SK-N-SH (cell line): ENCODE results near the gene PLXND1. TPM values are rescaled to one million over a fixed set of nuclear protein-coding genes. Genes with fewer than 3 reads are reported as not detected.

ENCODE experiments used
- CTCF ChIA-PET: fragments of 300-600, 350-600 bp; formaldehyde crosslinking; extraction: SDS; loops from one replicate; lab custom pipeline; 2021; lab: Yijun Ruan, JAX
- POLR2A ChIA-PET: fragments of 350-600 bp; sonication (Branson Sonifier 250); formaldehyde crosslinking; extraction: SDS; loops from one replicate; lab custom pipeline; 2020; ENCODE audit warnings: antibody characterized with exemption, inconsistent platforms; lab: Yijun Ruan, JAX
- DNase-seq: peaks from one replicate; pipeline ENCODE4 v3.0.0; 2012
- H2AFZ ChIP-seq: fragments of 200-600 bp; sonication (generic); 2 replicates; pipeline ENCODE4 v1.8.1; 2016; ENCODE audit warnings: antibody characterized with exemption, mild to moderate bottlenecking, low read depth
- H3F3A ChIP-seq: fragments of 200-600 bp; sonication (generic); replicated peaks from 2 replicates; pipeline ENCODE3; 2016; ENCODE audit warnings: antibody characterized with exemption, mild to moderate bottlenecking; ENCODE audit not compliant: insufficient read depth
- H3K27ac ChIP-seq, 2 experiments: fragments of 200-500 bp in 1 of 2; fragments of 200-600 bp in 1 of 2; sonication (Bioruptor generic) in 1 of 2; sonication (generic), shearing (Covaris generic) in 1 of 2; 2 replicates each; pipeline versions ENCODE4 v1.5.1 to v1.6.1; 2014 to 2016; ENCODE audit warnings: low read depth in 2 of 2, inconsistent platforms in 1 of 2, low read length in 1 of 2, mild to moderate bottlenecking in 1 of 2, mixed read lengths in 1 of 2
- H3K27me3 ChIP-seq: fragments of 200-600 bp; sonication (generic), shearing (Covaris generic); 2 replicates; pipeline ENCODE4 v1.6.1; 2016; ENCODE audit warnings: mixed run types; ENCODE audit not compliant: insufficient read depth
- H3K36me3 ChIP-seq, 2 experiments: fragments of 200-500 bp in 1 of 2; fragments of 200-600 bp in 1 of 2; sonication (Bioruptor generic) in 1 of 2; sonication (generic) in 1 of 2; replicated peaks in 1 of 2; 2 replicates each; pipeline versions ENCODE3 to v1.5.1; 2014 to 2016; ENCODE audit warnings: low read length in 1 of 2, mild to moderate bottlenecking in 1 of 2; ENCODE audit not compliant: insufficient read depth in 2 of 2, control insufficient read depth in 1 of 2
- H3K4me1 ChIP-seq, 2 experiments: fragments of 200-500 bp in 1 of 2; fragments of 200-600 bp in 1 of 2; sonication (Bioruptor generic) in 1 of 2; sonication (generic), shearing (Covaris generic) in 1 of 2; 2 replicates each; pipeline versions ENCODE4 v1.5.1 to v1.6.1; 2014 to 2016; ENCODE audit warnings: low read depth in 1 of 2, low read length in 1 of 2, mixed run types in 1 of 2; ENCODE audit not compliant: insufficient read depth in 2 of 2, control insufficient read depth in 1 of 2
- H3K4me2 ChIP-seq: fragments of 200-600 bp; sonication (generic), shearing (Covaris generic); 2 replicates; pipeline ENCODE4 v1.6.1; 2017; ENCODE audit warnings: mixed run types
- H3K4me3 ChIP-seq, 2 experiments: fragments of 200-500 bp in 1 of 2; fragments of 200-600 bp in 1 of 2; sonication (Bioruptor generic) in 1 of 2; sonication (generic), shearing (Covaris generic) in 1 of 2; 2 replicates each; pipeline versions ENCODE4 v1.5.1 to v1.8.1; 2014 to 2016; ENCODE audit warnings: low read depth in 2 of 2, inconsistent platforms in 1 of 2, low read length in 1 of 2, mild to moderate bottlenecking in 1 of 2, mixed read lengths in 1 of 2, moderate library complexity in 1 of 2
- H3K79me2 ChIP-seq: fragments of 200-600 bp; sonication (generic); 2 replicates; pipeline ENCODE4 v1.8.1; 2017; ENCODE audit warnings: mild to moderate bottlenecking; ENCODE audit not compliant: insufficient read depth
- H3K9ac ChIP-seq: fragments of 200-600 bp; sonication (generic); 2 replicates; pipeline ENCODE4 v1.6.1; 2017; ENCODE audit warnings: mixed run types
- H3K9me2 ChIP-seq: fragments of 200-600 bp; sonication (generic); 2 replicates; pipeline ENCODE4 v1.6.1; 2017; ENCODE audit warnings: mixed run types
- H3K9me3 ChIP-seq: fragments of 200-600 bp; sonication (generic); 2 replicates; pipeline ENCODE4 v1.6.1; 2017; ENCODE audit warnings: mixed run types, mild to moderate bottlenecking, moderate library complexity
- H4K20me1 ChIP-seq: fragments of 200-600 bp; sonication (generic); 2 replicates; pipeline ENCODE4 v1.6.1; 2017; ENCODE audit warnings: mild to moderate bottlenecking, mixed run types; ENCODE audit not compliant: insufficient read depth
- CHD2 ChIP-seq: fragments of 150-350 bp; IDR thresholded peaks from 2 replicates; pipeline ENCODE4 v1.6.1; 2018; ENCODE audit warnings: low read length; ENCODE audit not compliant: partially characterized antibody
- MAX ChIP-seq: IDR thresholded peaks from 2 replicates; pipeline ENCODE4 v1.4.0; 2012; ENCODE audit warnings: low read depth
- MXI1 ChIP-seq: IDR thresholded peaks from 2 replicates; pipeline ENCODE4 v1.6.1; 2012; ENCODE audit warnings: mild to moderate bottlenecking, low read depth, low read length, improper control_type of control experiment
- NRF1 ChIP-seq: IDR thresholded peaks from 2 replicates; pipeline ENCODE4 v1.6.1; 2012; ENCODE audit warnings: low read depth, mild to moderate bottlenecking, low read length
- RXRA ChIP-seq: IDR thresholded peaks from 2 replicates; pipeline ENCODE4 v1.4.0; 2012; ENCODE audit warnings: low read depth, mild to moderate bottlenecking, borderline replicate concordance
- SMC3 ChIP-seq: IDR thresholded peaks from 2 replicates; pipeline ENCODE4 v1.6.1; 2012; ENCODE audit warnings: low read depth, low read length, improper control_type of control experiment
- TEAD4 ChIP-seq: IDR thresholded peaks from 2 replicates; pipeline ENCODE4 v1.4.0; 2012; ENCODE audit warnings: mild to moderate bottlenecking, borderline replicate concordance; ENCODE audit not compliant: insufficient read depth
- WGBS: methylation state at CpG from one replicate; pipeline ENCODE4 v1.1.6; 2017; ENCODE audit warnings: low lambda C conversion rate; 5-methylcytosine and 5-hydroxymethylcytosine counted together
- polyA plus RNA-seq, 3 experiments: library from polyadenylated mRNA; depleted of rRNA; stranded (reverse); fragments of >200 nt; gene quantifications; 2 replicates each; pipeline ENCODE4 v1.2.3, GENCODE V29; 2012
- TF ChIP-seq, protein P1 (sequence below): fragments of 200-600 bp; sonication (generic); IDR thresholded peaks from 2 replicates; pipeline ENCODE4 v1.6.1; 2017; ENCODE audit warnings: antibody characterized with exemption, mild to moderate bottlenecking, moderate library complexity
- TF ChIP-seq, protein P2 (sequence below): IDR thresholded peaks from 2 replicates; pipeline ENCODE4; 2012

Gene PLXND1
- polyA plus RNA-seq, 1 of the 3 experiments (the other 2 are of a cell fraction) = 53.5 TPM

- DNase-seq = no peak
- no peaks in the 10 kb centered on the region for H3K27me3 ChIP-seq
- no peaks in the 10 kb centered on the region for H3K36me3 ChIP-seq
- no peak overlapping the region for H3K27ac ChIP-seq
- H3K9ac ChIP-seq = no peak overlapping the region
- no peaks in the 10 kb centered on the region for H3K9me2 ChIP-seq
- H3F3A ChIP-seq = peaks cover 3% of the 10 kb centered on the region
- H3K4me1 ChIP-seq = peaks cover 8 to 18% of the 10 kb centered on the region in 2 experiments; a peak in 2 of 4 replicates
- ChIA-PET CTCF (no interaction called here), POLR2A (no interaction called here)
- no peaks in the 10 kb centered on the region for H3K9me3 ChIP-seq
- H2AFZ ChIP-seq = no peak overlapping the region
- TF ChIP-seq MXI1 (no peak), NRF1 (no peak)
- TF ChIP-seq, protein P1, sequence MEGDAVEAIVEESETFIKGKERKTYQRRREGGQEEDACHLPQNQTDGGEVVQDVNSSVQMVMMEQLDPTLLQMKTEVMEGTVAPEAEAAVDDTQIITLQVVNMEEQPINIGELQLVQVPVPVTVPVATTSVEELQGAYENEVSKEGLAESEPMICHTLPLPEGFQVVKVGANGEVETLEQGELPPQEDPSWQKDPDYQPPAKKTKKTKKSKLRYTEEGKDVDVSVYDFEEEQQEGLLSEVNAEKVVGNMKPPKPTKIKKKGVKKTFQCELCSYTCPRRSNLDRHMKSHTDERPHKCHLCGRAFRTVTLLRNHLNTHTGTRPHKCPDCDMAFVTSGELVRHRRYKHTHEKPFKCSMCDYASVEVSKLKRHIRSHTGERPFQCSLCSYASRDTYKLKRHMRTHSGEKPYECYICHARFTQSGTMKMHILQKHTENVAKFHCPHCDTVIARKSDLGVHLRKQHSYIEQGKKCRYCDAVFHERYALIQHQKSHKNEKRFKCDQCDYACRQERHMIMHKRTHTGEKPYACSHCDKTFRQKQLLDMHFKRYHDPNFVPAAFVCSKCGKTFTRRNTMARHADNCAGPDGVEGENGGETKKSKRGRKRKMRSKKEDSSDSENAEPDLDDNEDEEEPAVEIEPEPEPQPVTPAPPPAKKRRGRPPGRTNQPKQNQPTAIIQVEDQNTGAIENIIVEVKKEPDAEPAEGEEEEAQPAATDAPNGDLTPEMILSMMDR = no peak
- TF ChIP-seq, protein P2, sequence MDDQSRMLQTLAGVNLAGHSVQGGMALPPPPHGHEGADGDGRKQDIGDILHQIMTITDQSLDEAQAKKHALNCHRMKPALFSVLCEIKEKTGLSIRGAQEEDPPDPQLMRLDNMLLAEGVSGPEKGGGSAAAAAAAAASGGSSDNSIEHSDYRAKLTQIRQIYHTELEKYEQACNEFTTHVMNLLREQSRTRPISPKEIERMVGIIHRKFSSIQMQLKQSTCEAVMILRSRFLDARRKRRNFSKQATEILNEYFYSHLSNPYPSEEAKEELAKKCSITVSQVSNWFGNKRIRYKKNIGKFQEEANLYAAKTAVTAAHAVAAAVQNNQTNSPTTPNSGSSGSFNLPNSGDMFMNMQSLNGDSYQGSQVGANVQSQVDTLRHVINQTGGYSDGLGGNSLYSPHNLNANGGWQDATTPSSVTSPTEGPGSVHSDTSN = no peak
- TF ChIP-seq, all 33 proteins: peak for 0
- 96% methylated on average over 5 of the region's 5 CpGs for WGBS
- Histone ChIP-seq H3K79me2 (peaks cover 38% of the 10 kb centered on the region), H4K20me1 (peaks cover 14% of the 10 kb centered on the region), H3K4me3 (no peak overlapping the region), H3K4me2 (no peak overlapping the region)
Observed at GRCh38 chr3:129601713-129602112, 4.8 kb downstream of the PLXND1 start.

- no peak overlapping the region for H2AFZ ChIP-seq
- no peak for DNase-seq
- TF ChIP-seq SMC3 (no peak), TEAD4 (no peak), MAX (no peak), RXRA (no peak), CHD2 (no peak)
- peaks cover 14% of the 10 kb centered on the region for H4K20me1 ChIP-seq
- H3K9ac ChIP-seq = no peak overlapping the region
- H3K9me3 ChIP-seq = no peaks in the 10 kb centered on the region
- H3K4me1 ChIP-seq = peaks cover 2 to 23% of the 10 kb centered on the region in 2 experiments; a peak in 3 of 4 replicates
- no peak overlapping the region for H3K4me2 ChIP-seq
- POLR2A ChIA-PET = no interaction called here
- peaks cover 3% of the 10 kb centered on the region for H3F3A ChIP-seq
- H3K27me3 ChIP-seq = no peaks in the 10 kb centered on the region
- H3K9me2 ChIP-seq = no peaks in the 10 kb centered on the region
- H3K4me3 ChIP-seq = no peak overlapping the region
- H3K79me2 ChIP-seq = peaks cover 44% of the 10 kb centered on the region
- 93% methylated on average over 2 of the region's 2 CpGs for WGBS
- CTCF ChIA-PET = interaction anchor here (1.1 kb wide), 1 partner anchor 9 kb away, joined by 4 read pairs; no protein-coding TSS in a partner anchor
- 0 out of 4 replicates have a peak overlapping the region, but pooled peaks of 1 of the 2 experiments have one; percentile 36 for H3K27ac ChIP-seq
- no peaks in the 10 kb centered on the region for H3K36me3 ChIP-seq
Observed at GRCh38 chr3:129600348-129600747, 6.1 kb downstream of the PLXND1 start.
